Cardiac septum (tissue), 1 donor: Measurements from ENCODE around the gene PTOV1. TPM values are rescaled to one million over a fixed set of nuclear protein-coding genes. Genes with fewer than 3 reads are reported as not detected.
A peak's percentile ranks its signal among the peaks of the same experiment; 100 is the strongest.

Experiments used
- DNase-seq: peaks from one replicate; pipeline ENCODE4 v3.0.0-alpha.2; 2020; ENCODE audit warnings: low spot score
- intact Hi-C: fragments of 100-400 bp; cut with DNase I; formaldehyde crosslinking; loops from one replicate; pipeline ENCODE4 v1.14.0; 2022
- total RNA-seq: library from RNA; stranded (reverse); fragmentation: NEBNext Ultra II Directional; extraction: Animal tissue kit (Norgen Biotek cat#: 25700); gene quantifications from one replicate; pipeline ENCODE4 v1.2.1, GENCODE V29; 2021
- donor health status: DM: no; HTN: no; CAD: no.

The PTOV1 gene
- total RNA-seq, 1 donor from 2014 or later: 95.8 TPM

- DNase-seq: no peak
- intact Hi-C loops: loop anchor here (5.0 kb wide), 1 partner anchor 57 kb away; the partner anchor contains the start of gene FUZ
Observed at GRCh38 chr19:49869009-49869483, 18.1 kb downstream of the PTOV1 start.

GRCh38 chr19:49869484-49870308, 18.7 kb downstream of the PTOV1 start:
- intact Hi-C loops: loop anchor here (5.0 to 10.0 kb wide), 2 partner anchors 57 to 375 kb away; partner anchors contain the start of genes FUZ and RPS11
- peak; percentile 98 for DNase-seq

GRCh38 chr19:49870309-49870901, 19.4 kb downstream of the PTOV1 start:
- no peak for DNase-seq
- intact Hi-C loops: loop anchor here (10.0 kb wide), 1 partner anchor 376 kb away; the partner anchor contains the start of gene RPS11

GRCh38 chr19:49871349-49871985, 20.5 kb downstream of the PTOV1 start:
- intact Hi-C loops: loop anchor here (10.0 kb wide), 1 partner anchor 377 kb away; the partner anchor contains the start of gene RPS11
- no peak for DNase-seq

- intact Hi-C loops: loop anchor here (10.0 kb wide), 1 partner anchor 378 kb away; the partner anchor contains the start of gene RPS11
- no peak for DNase-seq
Observed at GRCh38 chr19:49872245-49873128, 21.5 kb downstream of the PTOV1 start.

GRCh38 chr19:49873129-49873521, 22.2 kb downstream of the PTOV1 start:
- DNase-seq: no peak
- intact Hi-C loops: loop anchor here (10.0 kb wide), 1 partner anchor 378 kb away; the partner anchor contains the start of gene RPS11

GRCh38 chr19:49873834-49874233, 22.9 kb downstream of the PTOV1 start:
- intact Hi-C loops: loop anchor here (10.0 kb wide), 1 partner anchor 379 kb away; the partner anchor contains the start of gene RPS11
- DNase-seq: no peak

- DNase-seq: no peak
- intact Hi-C loops: loop anchor here (5.0 to 10.0 kb wide), 3 partner anchors 107 to 380 kb away; partner anchors contain the start of genes AP2A1, RPS11, VRK3 and ZNF473
Observed at GRCh38 chr19:49874503-49875157, 23.7 kb downstream of the PTOV1 start.

GRCh38 chr19:49875177-49875576, 24.2 kb downstream of the PTOV1 start:
- intact Hi-C loops: loop anchor here (5.0 to 10.0 kb wide), 3 partner anchors 108 to 380 kb away; partner anchors contain the start of genes AP2A1, RPS11, VRK3 and ZNF473
- no peak for DNase-seq

GRCh38 chr19:49875857-49876421, 25.0 kb downstream of the PTOV1 start:
- DNase-seq: peak; percentile 86
- intact Hi-C loops: loop anchor here (5.0 to 10.0 kb wide), 3 partner anchors 109 to 381 kb away; partner anchors contain the start of genes AP2A1, RPS11, VRK3 and ZNF473

GRCh38 chr19:49876422-49877019, 25.6 kb downstream of the PTOV1 start:
- DNase-seq: peak; percentile 99
- intact Hi-C loops: loop anchor here (1.0 to 10.0 kb wide), 4 partner anchors 9 to 382 kb away; partner anchors contain the start of genes AP2A1, PNKP, RPS11 and VRK3

GRCh38 chr19:49877020-49877878, 26.3 kb downstream of the PTOV1 start, which contains the start of the genes AKT1S1 and TBC1D17:
Gene AKT1S1 (minus strand): TSS chr19:49877355. CDS start chr19:49873295, 4,060 bp downstream.
Gene TBC1D17 (plus strand): TSS chr19:49877702. CDS start chr19:49877724, 22 bp downstream.
- DNase-seq: peak; percentile 100
- intact Hi-C loops: loop anchor here (1.0 to 10.0 kb wide), 4 partner anchors 10 to 382 kb away; partner anchors contain the start of genes AP2A1, PNKP, RPS11 and VRK3

- DNase-seq: peak; percentile 99
- intact Hi-C loops: loop anchor here (1.0 to 10.0 kb wide), 4 partner anchors 11 to 383 kb away; partner anchors contain the start of genes AP2A1, PNKP, RPS11 and VRK3
Observed at GRCh38 chr19:49877879-49878743, 27.2 kb downstream of the PTOV1 start.

GRCh38 chr19:49878744-49879070, 27.7 kb downstream of the PTOV1 start:
- DNase-seq: no peak
- intact Hi-C loops: loop anchor here (5.0 to 10.0 kb wide), 3 partner anchors 111 to 384 kb away; partner anchors contain the start of genes AP2A1, RPS11, VRK3 and ZNF473
